Stimulated activated CD4-positive, alpha-beta T cell treated with anti-CD3 and anti-CD28 coated beads, TNF-alpha, amount 100 ng/mL, for 4 hours (primary cell): ENCODE data around the gene SLC35F2.
"Not testable (repeated sequence)": the region's sequence is repeated elsewhere in the genome, so short reads cannot be mapped to it uniquely, and the experiment has no call there.

Experiments
- DNase-seq, 3 experiments: peaks; one replicate each; pipeline ENCODE4 v3.0.0-alpha.2; 2020; ENCODE audit warnings: low read depth in 3 of 3

The SLC35F2 gene, protein sequence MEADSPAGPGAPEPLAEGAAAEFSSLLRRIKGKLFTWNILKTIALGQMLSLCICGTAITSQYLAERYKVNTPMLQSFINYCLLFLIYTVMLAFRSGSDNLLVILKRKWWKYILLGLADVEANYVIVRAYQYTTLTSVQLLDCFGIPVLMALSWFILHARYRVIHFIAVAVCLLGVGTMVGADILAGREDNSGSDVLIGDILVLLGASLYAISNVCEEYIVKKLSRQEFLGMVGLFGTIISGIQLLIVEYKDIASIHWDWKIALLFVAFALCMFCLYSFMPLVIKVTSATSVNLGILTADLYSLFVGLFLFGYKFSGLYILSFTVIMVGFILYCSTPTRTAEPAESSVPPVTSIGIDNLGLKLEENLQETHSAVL

DNA sequence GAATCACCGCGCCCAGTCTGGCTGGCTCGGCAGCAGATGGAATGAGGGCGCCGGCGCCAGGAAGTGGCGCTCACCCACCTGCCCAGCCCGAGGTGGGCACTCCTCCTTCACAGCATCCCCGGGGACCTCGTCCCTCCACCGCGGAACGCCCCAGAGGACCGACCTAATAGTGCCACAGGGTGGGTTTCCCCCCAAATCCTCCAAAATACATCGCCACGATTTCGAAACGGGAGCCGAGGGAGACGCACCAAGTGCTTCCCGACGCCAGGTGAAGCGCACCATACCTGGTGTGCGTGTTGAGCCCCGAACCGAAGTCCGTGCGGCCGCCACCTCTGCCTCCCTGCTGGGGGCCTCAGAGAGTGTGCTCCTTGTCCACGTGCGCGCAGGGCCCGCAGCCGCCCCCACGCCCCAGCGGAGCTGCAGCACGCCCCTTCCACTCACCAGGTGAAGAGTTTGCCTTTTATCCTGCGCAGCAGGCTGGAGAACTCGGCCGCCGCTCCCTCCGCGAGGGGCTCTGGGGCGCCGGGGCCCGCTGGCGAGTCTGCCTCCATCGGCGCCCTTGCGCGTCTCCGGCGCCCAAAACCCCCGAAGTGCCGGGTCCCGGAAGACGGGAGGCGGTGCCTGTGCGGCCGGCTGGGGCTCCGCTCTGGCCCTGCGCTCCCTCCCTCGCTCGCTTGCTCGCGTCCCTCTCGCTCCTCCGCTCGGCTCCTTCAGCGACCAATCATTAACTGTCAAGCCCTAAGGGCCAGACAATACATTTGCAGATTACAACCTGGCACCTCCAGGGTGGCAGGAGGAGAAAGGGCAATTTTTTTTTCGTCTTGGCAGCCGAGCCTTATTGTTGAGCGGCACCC is at the start of gene SLC35F2:
Gene SLC35F2 (minus strand): TSS at position 571 of the 854 bp plus-strand sequence. CDS start 20 bp downstream, at position 551.
- peak; percentile 48 to 54 (median 51) for DNase-seq

DNA sequence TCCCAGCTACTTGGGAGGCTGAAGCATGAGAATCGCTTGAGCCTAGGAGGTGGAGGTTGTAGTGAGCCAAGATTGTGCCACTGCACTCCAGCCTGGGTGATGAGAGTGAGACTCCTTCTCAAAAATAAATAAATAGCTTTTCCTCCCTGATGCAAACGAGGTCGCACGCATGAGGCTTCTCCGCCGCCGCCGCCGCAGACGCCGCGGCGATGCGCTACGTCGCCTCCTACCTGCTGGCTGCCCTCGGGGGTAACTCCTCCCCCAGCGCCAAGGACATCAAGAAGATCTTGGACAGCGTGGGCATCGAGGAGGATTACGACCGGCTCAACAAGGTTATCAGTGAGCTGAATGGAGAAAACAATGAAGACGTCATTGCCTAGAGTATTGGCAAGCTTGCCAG is 49.6 kb upstream of the SLC35F2 start:
- no peak for DNase-seq

DNA sequence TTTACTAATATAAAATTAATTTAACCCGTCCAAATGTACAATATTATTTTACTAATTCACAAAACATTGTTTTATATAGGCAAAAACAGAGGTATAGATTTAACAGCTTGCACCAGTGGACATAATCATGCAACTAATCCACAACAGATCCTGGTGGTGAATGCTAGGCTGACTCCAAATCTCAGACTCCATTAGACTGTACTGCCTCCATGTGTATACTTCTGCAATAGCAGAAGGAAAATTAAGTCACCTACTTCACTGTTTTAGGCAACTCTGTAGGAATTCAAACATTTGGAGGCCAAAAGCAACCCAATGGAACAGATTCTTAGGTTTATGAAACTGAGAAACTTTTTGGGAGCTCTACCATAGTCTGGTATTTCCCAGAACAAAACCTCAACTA is 39.7 kb upstream of the SLC35F2 start:
- DNase-seq: no peak

DNA sequence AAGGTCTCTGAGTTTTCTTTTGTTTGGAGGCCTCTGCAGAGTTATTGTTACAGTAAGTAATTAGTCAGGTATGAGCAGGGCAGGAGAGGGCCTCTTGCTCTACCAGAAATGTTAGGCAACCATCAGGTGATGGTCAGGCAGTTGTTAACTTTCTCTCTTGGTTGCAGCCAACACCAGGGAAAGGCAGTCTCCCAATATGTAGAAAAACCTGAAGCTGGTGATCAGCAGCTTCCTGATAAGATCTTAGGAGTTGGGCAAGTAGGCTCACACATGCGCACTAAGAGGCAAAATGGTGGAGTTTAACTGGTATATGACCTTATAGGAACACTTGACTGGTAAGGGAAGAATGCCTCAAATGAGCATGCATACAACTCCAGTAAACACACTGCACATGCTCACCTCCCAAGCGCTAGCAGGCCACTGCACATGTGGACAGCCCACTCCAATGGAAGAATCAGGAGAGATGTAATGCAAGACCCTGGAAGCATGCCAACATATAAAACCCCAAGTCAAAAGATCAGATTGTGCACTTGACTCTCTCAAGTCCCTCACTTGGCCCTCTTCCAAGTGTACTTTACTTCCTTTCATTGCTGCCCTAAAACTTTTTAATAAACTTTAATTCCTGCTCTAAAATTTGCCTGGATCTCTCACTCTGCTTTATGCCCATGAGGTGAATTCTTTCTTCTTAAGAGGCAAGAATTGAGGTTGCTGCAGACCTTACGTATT is 23.7 kb upstream of the SLC35F2 start:
- DNase-seq: no peak

DNA sequence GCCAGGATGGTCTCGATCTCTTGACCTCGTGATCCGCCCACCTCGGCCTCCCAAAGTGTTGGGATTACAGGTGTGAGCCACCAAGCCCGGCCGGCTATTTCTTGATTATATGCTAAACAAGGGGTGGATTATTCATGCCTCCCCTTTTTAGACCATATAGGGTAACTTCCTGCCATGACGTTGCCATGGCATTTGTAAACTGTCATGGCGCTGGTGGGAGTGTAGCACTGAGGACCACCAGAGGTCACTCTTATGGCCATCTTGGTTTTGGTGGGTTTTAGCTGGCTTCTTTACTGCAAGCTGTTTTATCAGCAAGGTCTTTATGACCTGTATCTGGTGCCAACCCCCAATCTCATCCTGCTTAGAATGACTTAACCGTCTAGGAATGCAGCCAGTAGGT is 22.9 kb upstream of the SLC35F2 start:
- DNase-seq: not testable (repeated sequence)

DNA sequence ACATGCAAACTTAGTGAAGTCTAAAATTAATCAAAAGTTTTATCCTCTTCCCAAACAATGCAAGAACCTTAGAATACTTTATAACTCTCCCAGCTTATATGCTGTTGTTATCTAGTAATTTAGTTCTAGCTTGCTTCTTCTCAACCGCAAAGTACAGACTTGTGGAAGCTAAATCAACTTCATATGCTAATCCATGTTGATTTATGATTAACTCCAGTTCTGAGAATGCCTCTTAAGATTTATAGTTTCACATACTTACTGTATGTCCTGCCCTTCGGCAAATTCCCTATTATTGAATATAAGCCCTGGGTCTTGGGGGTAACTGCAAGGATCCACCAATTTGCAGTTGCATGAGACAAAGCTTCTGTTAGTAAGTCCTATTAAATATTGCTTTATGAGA is 17.6 kb upstream of the SLC35F2 start:
- DNase-seq: no peak

DNA sequence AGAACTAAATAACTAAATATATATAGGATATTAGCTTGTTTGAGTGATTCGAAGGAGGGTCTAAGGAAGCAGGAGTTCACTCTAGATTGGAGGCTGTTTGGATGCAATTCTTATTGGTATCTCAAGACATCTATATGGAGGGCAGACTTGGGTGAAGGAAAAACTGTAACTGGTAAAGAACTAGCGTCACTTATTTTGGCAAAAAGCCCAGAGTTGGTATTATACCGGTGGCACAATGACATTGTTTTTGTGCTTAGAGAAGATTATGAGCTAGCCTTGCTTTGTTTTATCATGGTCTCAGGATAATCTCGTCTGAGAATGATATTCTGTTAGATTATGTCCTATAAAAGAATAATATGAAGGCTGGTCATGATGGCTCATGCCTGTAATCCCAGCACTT is 6.0 kb upstream of the SLC35F2 start:
- DNase-seq: no peak

DNA sequence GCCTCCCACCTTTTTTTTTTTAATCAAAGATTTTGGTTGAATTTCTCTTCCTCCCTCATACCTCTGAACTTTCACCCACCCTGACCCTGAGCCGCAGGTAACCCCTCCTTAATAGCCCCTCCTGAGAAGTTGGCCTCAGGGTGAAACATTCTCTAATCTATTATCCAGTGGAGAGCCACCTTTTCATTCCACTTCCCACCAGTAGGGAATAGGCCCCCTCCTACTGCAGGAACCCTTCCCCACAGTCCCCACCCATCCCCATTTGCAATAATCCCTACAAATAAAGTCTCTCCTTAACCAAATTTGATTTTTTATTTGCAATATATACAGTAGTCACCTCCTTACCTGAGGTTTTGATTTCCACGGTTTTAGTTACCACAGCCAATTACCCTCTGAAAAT is 2.1 kb upstream of the SLC35F2 start:
- no peak for DNase-seq

DNA sequence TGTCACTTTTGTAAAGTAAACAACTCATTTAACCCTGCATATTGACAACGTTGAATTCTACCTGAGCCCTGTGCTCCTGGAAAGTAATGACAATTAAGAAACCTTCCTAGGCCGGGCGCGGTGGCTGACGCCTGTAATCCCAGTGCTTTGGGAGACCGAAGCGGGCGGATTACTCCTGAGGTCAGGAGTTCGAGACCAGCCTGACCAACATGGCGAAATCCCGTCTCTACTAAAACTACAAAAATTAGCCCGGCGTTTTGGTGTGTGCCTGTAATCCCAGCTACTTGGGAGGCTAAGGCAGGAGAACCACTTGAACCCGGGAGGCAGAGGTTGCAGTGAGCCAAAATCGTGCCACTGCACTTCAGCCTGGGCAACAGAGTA is 1.6 kb upstream of the SLC35F2 start:
- DNase-seq: not testable (repeated sequence)

DNA sequence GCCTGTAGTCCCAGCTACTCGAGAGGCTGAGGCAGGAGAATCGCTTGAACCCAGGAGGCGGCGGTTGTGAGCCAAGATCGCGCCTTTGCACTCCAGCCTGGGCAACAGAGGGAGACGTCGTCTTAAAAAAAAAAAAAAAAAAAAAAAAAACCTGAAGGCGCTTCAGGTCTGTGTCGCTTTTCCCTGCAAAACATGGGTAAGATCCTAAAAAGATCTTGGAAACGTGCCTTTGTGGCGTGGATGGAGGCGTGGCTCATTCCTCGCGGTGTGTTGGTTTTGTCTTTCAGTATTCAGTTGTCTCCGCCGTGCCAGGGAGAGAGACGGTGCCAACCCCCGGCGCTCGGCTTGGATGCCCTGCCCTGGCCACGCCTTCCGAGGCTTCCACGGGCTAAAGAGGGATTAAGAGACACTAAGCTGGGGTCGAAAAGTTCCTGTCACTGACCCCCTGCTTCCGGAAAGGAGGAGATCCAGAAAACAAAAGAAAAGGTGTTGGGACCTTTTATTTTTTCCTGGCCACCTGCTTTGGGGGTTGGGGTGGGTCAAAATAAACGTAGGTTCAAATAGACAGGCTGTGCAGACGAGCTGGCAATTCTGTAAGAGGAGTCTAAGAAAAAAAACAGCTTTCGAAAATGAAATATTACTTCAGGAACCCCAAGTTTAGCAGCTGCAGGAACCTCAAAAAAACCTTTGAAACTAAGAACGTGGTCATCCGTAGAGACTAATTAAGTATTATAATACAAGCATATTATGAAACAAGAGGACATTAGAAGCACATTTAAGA is 1.1 kb upstream of the SLC35F2 start:
- peak in 2 of 3 experiments; percentile 5 to 23 for DNase-seq

DNA sequence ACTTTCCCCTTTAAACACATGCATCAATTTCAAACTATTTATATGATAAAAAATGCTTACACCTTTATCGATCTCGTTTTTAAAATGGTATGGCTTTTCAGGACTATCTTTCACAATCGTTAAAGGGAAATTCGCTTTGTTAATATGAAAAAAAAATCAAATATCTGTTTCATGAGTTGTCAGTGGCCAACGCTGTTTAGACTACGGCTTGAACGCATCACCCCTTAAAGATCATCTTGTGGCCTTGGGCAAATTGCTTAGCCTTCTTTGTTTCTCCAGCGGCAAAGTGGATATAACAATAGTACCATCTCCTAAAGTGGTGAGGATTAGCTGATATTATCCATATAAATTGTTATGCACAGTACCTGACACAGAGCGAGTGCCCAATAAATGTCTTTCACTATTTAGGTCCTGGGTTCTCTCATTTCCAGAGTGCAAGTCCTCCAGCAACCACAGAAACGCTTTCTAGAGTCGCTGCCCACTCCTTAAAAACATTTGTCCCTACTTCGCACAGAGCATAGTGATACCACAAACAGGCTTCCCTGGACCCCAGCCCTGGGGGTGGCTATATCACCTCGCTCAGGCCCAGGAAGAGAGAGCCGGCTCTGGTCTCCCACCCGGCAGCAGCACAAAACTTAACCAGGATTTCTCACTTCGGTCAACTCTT is 904 bp downstream of the SLC35F2 start:
- DNase-seq: peak in 1 of 3 experiments; percentile 13

DNA sequence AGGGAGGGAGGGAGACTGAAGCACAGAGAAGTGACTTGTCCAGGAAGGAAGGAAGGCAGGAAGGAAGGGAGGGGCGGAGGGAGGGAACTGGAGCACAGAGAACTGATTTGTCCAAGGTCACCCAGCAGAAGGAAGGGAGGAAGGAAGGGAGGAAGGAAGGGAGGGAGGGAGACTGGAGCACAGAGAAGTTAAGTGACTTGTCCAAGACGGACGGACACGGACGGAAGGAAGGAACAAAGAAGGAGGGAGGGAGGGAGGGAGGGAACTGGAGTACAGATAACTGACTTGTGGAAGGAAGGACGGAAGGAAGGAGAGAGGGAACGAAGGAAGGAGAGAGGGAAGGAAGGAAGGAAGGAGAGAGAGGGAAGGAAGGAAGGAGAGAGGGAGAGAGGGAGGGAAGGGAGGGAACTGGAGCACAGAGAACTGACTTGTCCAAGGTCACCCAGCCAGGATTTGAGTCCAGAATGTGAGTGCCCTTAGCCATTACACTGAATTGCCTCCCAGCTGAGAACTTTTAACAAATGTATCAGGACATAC is 1.5 kb downstream of the SLC35F2 start:
- DNase-seq: no peak

DNA sequence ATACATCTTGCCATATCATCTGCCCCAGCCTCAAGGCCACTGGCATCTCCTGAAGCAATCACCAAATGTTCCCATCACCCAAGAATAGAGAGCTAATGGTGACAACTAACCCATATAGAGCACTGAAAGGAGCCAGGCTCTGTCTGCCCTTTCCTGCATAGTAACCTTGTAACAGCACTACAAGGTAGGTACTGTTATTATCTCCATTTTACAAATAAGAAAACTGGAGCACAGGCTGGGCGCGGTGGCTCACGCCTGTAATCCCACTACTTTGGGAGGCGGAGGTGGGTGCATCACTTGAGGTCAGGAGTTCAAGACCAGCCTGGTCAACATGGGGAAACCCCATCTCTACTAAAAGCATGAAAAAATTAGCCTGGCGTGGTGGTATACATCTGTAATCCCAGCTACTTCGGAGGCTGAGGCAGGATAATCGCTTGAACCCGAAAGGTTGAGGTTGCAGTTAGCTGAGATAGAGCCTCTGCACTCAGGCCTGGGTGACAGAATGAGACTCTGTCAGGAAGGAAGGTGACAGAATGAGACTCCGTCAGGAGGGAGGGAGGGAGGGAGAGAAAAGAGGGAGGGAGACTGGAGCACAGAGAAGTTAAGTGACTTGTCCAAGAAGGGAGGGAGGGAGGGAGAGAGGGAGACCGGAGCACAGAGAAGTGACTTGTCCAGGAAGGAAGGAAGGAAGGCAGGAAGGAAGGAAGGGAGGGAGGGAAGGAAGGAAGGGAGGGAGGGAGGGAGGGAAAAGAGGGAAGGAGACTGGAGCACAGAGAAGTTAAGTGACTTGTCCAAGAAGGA is 2.2 kb downstream of the SLC35F2 start:
- no peak for DNase-seq

DNA sequence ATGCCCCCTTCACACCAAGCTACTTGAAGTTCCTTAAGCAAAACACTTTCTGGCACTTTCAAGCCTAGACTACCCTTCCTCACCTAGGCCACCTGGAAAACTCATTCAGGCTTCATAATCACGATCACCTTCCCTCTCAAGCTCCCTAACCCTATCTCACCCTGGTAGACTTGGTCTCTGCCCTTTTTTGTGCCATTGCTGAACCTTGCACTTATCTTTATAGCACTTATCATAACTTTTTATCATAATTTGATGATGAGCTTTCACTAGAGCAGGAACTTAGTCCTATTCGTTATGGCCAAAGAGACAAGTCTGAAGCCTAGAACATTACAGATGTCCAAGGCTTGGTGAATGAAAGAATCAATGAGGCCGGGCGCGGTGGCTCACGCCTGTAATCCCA is 5.5 kb downstream of the SLC35F2 start:
- DNase-seq: no peak

DNA sequence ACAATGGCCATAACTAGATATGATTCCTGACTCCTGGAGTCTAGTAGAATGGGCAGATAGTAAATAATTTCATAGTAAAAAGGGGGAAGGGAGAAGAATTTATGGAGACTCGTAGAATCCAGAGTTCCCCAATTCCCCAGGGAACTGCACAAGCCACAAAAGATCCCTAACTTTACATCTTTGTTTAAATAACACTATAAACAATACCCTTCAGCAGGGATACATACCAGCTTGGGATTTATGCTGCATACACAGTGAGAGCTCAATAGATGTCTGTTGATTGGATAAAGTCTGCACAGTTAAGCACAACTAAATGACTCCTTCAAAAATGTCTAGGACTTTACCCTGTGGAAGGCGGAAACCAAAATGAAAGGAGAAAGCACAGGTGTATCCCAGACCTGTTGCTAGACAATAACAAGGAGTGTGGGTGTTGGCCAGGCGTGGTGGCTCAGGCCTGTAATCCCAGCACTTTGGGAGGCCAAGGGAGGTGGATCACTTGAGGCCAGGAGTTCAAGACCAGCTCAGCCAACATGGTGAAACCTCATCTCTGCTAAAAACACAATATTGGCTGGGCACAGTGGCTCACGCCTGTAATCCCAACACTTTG is 6.8 kb downstream of the SLC35F2 start:
- DNase-seq: no peak

DNA sequence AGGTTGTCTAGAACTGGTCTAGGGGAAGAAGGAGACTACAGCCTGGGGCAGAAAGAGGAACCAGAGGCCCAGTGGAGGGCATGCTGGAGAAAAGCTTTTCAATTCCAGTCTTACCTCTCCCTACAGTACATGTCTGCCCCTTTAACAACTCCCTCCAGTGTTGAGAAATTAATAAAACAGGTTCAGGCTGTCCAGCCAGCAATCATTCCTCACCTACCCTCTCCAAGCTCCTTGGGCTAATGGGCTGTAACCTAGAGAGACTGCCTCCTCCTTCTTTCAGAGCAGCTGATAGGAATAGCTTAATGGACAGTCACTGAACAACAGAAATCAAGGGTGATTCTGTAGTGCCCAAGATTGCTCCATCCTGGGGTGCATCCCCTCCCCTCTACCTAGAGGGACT is 8.8 kb downstream of the SLC35F2 start:
- DNase-seq: no peak

DNA sequence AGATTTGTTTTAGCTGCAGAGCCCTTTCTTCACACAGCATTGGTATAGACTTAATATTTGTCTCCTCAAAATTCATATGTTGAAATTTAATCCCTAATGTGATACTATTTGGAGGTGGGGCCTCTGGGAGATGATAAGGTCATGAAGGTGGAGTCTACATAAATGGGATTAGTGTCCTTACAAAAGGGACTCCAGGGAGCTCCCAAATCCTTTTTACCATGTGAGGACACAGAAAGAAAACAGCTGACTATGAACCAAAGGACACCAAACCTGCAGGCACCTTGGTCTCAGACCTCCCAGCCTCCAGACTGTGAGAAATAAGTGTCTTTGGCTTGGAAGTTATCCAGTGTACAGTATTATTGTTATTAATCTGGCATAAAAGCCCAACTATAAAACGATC is 10.2 kb downstream of the SLC35F2 start:
- DNase-seq: no peak

DNA sequence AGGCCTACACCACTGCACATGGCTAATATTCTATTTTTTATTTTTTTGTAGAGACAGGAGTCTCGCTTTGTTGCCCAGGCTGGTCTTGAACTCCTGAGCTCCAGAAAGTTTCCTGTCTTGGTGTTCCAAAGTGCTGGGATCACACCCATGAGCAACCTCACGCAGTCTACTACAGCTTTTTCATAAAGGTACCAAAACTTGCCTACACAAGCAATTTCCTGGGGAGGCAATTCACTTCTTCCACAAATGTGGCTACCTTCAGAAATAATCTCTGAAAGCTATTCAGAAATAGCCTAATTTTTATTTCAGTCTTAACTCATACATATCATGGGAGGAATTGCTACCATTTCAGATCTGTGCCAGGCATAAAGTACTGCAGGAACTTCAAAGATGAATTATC is 11.4 kb downstream of the SLC35F2 start:
- DNase-seq: no peak

DNA sequence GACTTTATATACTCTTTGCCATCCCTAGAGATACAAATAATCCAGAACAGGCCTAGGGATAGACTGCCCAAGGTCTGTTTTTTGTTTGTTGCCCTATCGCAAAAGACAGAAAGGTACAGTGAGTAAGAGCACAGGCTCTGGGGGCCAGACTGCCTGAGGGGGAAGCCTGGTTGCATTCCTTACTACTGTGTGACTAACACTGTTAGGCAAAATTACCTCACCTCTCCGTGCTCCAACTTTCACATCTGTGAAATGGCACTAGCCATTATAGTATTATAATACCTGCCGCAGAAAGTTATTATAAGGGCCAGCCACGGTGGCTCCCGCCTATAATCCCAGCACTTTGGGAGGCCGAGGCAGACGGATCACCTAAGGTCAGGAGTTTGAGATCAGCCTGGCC is 14.5 kb downstream of the SLC35F2 start:
- no peak for DNase-seq
